ENCODE data around the gene BMPR2.

- no peak for TF ChIP-seq CTCF (conservative IDR thresholded peaks at IDR 0.05 in 1 of 2, IDR thresholded peaks at IDR 0.05 in 1 of 2; ENCODE audit: low read depth in 1 of 2, low read length in 2 of 2)
- no peak for TF ChIP-seq EZH2 (IDR thresholded peaks at IDR 0.05; ENCODE audit: low read length, missing control alignments)
Observed at GRCh38 chr2:202377207-202377761, 1.2 kb downstream of the BMPR2 start.
